Measurements from ENCODE around the gene MYADML2. TPM values are rescaled to one million over a fixed set of nuclear protein-coding genes. Genes with fewer than 3 reads are reported as not detected.

The MYADML2 gene
- total and polyA plus RNA-seq, 2 of the 8 experiments (the other 6 are each of a cell fraction or from before 2014, with no cell fraction given), result 0.26 to 0.47 TPM

GRCh38 chr17:81987161-81987770, 40.2 kb upstream of the MYADML2 start (continued):
- no peak for TF ChIP-seq GTF2F1 (IDR thresholded peaks at IDR 0.05; ENCODE audit: borderline replicate concordance, low read depth, low read length)
- TF ChIP-seq SIN3A (conservative IDR thresholded peaks at IDR 0.05 in 1 of 2, IDR thresholded peaks at IDR 0.05 in 1 of 2; ENCODE audit: low read depth in 1 of 2, low read length in 2 of 2), result no peak
- no peak for TF ChIP-seq KDM5A (IDR thresholded peaks at IDR 0.05; ENCODE audit: low read length)
- no peak for TF ChIP-seq TBP (IDR thresholded peaks at IDR 0.05; ENCODE audit: low read depth, low read length)
